ENCODE results near the gene TBC1D5. TPM values are rescaled to one million over a fixed set of nuclear protein-coding genes. Genes with fewer than 3 reads are reported as not detected.

The TBC1D5 gene
- total and polyA plus RNA-seq, 2 of the 8 experiments (the other 6 are each of a cell fraction or from before 2014, with no cell fraction given) = 11.0 to 22.9 TPM

DNA sequence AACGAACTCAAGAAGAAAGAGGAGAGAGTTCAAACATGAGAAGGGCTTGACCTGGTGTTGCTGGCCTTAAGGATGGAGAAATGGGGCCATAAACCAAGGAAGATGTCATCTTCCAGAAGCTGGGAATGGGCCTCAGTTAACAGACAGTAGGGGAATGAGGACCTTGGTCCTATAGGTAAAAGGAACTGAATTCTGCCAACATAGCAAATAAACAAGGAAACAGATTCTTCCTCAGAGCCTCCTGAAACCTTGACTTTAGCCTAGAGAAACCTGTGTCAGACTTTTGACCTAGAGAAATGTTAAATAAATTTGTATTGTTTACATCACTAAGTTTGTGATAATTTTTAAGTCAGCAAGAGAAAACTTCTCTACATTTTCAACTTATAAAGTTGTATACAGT lies 520.9 kb downstream of the TBC1D5 start:
- H3K23ac ChIP-seq (ENCODE audit: insufficient read length) = no peak overlapping the region
- H3K9ac ChIP-seq (replicated peaks in 1 of 4; ENCODE audit: extremely low read depth in 1 of 4, low read depth in 3 of 4, low read length in 3 of 4) = no peak overlapping the region
- no peak overlapping the region for H4K91ac ChIP-seq (replicated peaks; ENCODE audit: insufficient read length, low read length)
- H2BK12ac ChIP-seq (ENCODE audit: low read depth, low read length) = no peak overlapping the region
- H2AFZ ChIP-seq (ENCODE audit: low read length) = no peak overlapping the region
- no peaks in the 10 kb centered on the region for H3K79me2 ChIP-seq (ENCODE audit: control insufficient read depth in 1 of 2, insufficient read depth in 2 of 2, low read length in 2 of 2)
- FAIRE-seq (no peak), DNase-seq (ENCODE audit: low read depth in 1 of 2, low spot score in 2 of 2) (no peak)
- H2BK5ac ChIP-seq (ENCODE audit: low read depth, low read length) = no peak overlapping the region
- ChIA-PET POLR2A (ENCODE audit: partially characterized antibody) (no interaction called here), CTCF (ENCODE audit: partially characterized antibody) (no interaction called here)
- H3K27me3 ChIP-seq (replicated peaks in 1 of 4; ENCODE audit: control insufficient read depth in 3 of 4, extremely low read depth in 1 of 4, insufficient read depth in 3 of 4, low read length in 3 of 4) = no peaks in the 10 kb centered on the region
- H3K14ac ChIP-seq (ENCODE audit: insufficient read length) = no peak overlapping the region
- H3K23me2 ChIP-seq (ENCODE audit: low read depth, low read length) = no peaks in the 10 kb centered on the region
- no peak overlapping the region for H4K8ac ChIP-seq (ENCODE audit: extremely low read depth, insufficient read depth, low read length)
- no peak overlapping the region for H3K27ac ChIP-seq (ENCODE audit: low read depth, low read length)
- 100% methylated on average over 1 of the region's 1 CpG; no CpG with 5 or more reads in 1 of the 2 experiments for WGBS, 2 experiments (ENCODE audit: extremely low coverage in 1 of 2, insufficient coverage in 1 of 2, insufficient read length in 1 of 2, insufficient replicate concordance in 2 of 2, low coverage in 1 of 2, low lambda C conversion rate in 2 of 2, missing lambda C conversion rate in 1 of 2)
- no peak overlapping the region for H3K4me3 ChIP-seq (ENCODE audit: extremely low read depth in 1 of 4, insufficient read depth in 2 of 4, low read depth in 3 of 4, low read length in 4 of 4)
- TF ChIP-seq RAD21 (IDR thresholded peaks at IDR 0.05 in 1 of 2, conservative IDR thresholded peaks at IDR 0.05 in 1 of 2; ENCODE audit: low read depth in 2 of 2, low read length in 2 of 2) = no peak
- no peak for TF ChIP-seq CTBP2 (IDR thresholded peaks at IDR 0.05; ENCODE audit: borderline replicate concordance, insufficient read depth, insufficient read length, low read length)
- no peak for TF ChIP-seq HDAC6 (IDR thresholded peaks at IDR 0.05; ENCODE audit: low read depth, low read length)
- no peak for TF ChIP-seq FOSL1 (IDR thresholded peaks at IDR 0.05; ENCODE audit: insufficient read depth, low read depth, low read length)
- no peak for TF ChIP-seq EP300 (IDR thresholded peaks at IDR 0.05; ENCODE audit: borderline replicate concordance in 1 of 2, low read depth in 2 of 2, low read length in 2 of 2)
- TF ChIP-seq KDM5A (IDR thresholded peaks at IDR 0.05; ENCODE audit: low read length) = no peak
- no peak for TF ChIP-seq HDAC2 (IDR thresholded peaks at IDR 0.05; ENCODE audit: borderline replicate concordance in 1 of 2, low read depth in 2 of 2, low read length in 2 of 2)
- TF ChIP-seq NRF1 (IDR thresholded peaks at IDR 0.05; ENCODE audit: low read depth, low read length) = no peak
- no peak for TF ChIP-seq POLR2A (IDR thresholded peaks at IDR 0.05; ENCODE audit: control extremely low read depth in 1 of 2, low read depth in 2 of 2, low read length in 2 of 2)
- no peak for TF ChIP-seq SAP30 (IDR thresholded peaks at IDR 0.05; ENCODE audit: insufficient read depth, insufficient replicate concordance, low read length)
- no peak for TF ChIP-seq CBX5 (IDR thresholded peaks at IDR 0.05; ENCODE audit: low read depth, low read length)
- TF ChIP-seq SIX5 (IDR thresholded peaks at IDR 0.05; ENCODE audit: low read depth, low read length) = no peak
- no peak for TF ChIP-seq KDM1A (IDR thresholded peaks at IDR 0.05; ENCODE audit: borderline replicate concordance, low read length)
- TF ChIP-seq GABPA (IDR thresholded peaks at IDR 0.05; ENCODE audit: borderline replicate concordance, insufficient read depth, low read length) = no peak
- no peak overlapping the region for H2BK15ac ChIP-seq (ENCODE audit: low read length)
- H2AK5ac ChIP-seq (ENCODE audit: low read depth, low read length) = no peak overlapping the region
- H4K5ac ChIP-seq (ENCODE audit: insufficient read length, low read depth, low read length) = no peak overlapping the region
- no peak overlapping the region for H3K18ac ChIP-seq (ENCODE audit: extremely low read depth, low read length)
- no peaks in the 10 kb centered on the region for H3K79me1 ChIP-seq (ENCODE audit: low read depth, low read length)
- no peaks in the 10 kb centered on the region for H3K36me3 ChIP-seq (ENCODE audit: control insufficient read depth in 2 of 4, insufficient read depth in 4 of 4, low read length in 3 of 4)
- no peak overlapping the region for H3K4me2 ChIP-seq (ENCODE audit: insufficient read depth in 1 of 2, low read depth in 2 of 2, low read length in 2 of 2)
- no peak overlapping the region for H2BK120ac ChIP-seq (replicated peaks; ENCODE audit: low read depth, low read length)
- H3K4me1 ChIP-seq (replicated peaks in 1 of 4; ENCODE audit: control insufficient read depth in 3 of 4, insufficient read depth in 4 of 4, low read length in 3 of 4) = no peaks in the 10 kb centered on the region
- no peaks in the 10 kb centered on the region for H3K9me3 ChIP-seq (ENCODE audit: insufficient read depth in 2 of 2, low read depth in 1 of 2, low read length in 1 of 2)
- no peak overlapping the region for H3K4ac ChIP-seq (replicated peaks; ENCODE audit: insufficient read length, low read depth, low read length)
- H2BK20ac ChIP-seq (ENCODE audit: low read length) = no peak overlapping the region
- H4K20me1 ChIP-seq (replicated peaks in 1 of 2; ENCODE audit: control insufficient read depth in 1 of 2, insufficient read depth in 2 of 2, low read length in 2 of 2) = no peaks in the 10 kb centered on the region
- H3K56ac ChIP-seq (replicated peaks; ENCODE audit: insufficient read length, low read depth, low read length) = no peak overlapping the region
